HG02973 (cell line): ENCODE results near the gene CFL1.
"Not testable (repeated sequence)": the region's sequence is repeated elsewhere in the genome, so short reads cannot be mapped to it uniquely, and the experiment has no call there.

ENCODE experiments used
- ATAC-seq: cut with Tn5 transposase; IDR thresholded peaks from one replicate; pipeline ENCODE4 v1.9.1; 2021; ENCODE audit warnings: moderate library complexity; ENCODE audit not compliant: unreplicated experiment

The CFL1 gene

DNA sequence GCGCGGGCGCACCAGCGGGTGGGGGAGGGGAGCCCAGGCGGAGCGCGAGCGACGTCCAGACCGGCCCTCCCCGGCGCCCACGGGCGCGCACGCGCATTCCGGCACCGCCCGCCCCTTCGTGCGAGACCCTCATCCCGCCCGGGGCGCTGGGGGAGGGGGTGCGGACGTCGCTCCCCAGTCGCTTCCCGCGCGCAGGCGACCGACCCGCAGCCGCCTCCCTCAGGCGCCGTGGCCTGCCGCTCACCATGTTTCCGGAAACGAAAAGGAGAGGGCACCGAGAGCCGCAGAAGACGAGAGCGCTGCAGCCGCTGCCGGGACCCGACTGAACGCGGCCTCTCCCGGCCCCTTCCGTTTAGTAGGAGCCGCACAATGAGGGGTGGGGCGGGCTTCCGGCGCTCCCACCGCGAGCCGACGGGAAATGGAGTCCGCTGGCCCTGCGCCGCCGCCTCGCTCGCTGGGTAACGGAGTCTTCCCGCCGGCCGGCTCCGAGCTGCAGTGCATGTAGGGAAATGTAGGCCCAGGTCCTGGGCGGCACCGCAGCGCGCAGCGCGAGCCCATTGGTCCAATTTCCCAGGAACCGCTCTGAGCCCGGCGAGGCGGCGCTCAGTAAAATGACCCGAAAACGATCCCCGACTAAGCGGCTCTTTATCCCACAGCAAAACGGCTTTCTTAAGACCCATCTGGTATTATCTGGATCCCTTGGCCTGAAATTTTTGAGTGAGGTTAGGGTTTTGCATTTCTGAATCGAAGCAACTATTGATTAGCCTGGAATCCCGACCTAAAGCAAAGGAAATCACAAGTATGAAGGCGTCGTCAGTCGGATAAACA lies at the start of gene CFL1:
CFL1 (minus strand) TSS at position 328 of the 828 bp plus-strand sequence; CDS start at position 247, 81 bp downstream.
- ATAC-seq: peak; percentile 45

DNA sequence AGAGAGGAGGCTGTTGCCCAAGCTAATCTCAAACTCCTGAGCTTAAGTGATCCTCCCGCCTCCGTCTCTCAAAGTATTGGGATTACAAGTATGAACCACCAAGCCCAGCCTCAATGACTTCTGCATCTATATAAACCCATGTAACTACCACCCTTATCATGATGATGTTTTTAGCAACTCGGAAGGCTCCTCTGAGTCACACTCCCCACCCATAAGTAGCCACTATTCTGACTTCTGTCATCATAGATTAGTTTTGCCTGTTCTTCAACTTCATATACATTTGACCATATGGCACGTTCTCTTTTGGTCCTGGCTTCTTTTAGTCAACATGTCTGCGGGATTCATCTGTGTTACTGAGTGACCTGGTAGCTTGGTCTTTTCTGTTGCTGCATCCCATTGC lies 48.6 kb upstream of the CFL1 start:
- ATAC-seq: no peak

DNA sequence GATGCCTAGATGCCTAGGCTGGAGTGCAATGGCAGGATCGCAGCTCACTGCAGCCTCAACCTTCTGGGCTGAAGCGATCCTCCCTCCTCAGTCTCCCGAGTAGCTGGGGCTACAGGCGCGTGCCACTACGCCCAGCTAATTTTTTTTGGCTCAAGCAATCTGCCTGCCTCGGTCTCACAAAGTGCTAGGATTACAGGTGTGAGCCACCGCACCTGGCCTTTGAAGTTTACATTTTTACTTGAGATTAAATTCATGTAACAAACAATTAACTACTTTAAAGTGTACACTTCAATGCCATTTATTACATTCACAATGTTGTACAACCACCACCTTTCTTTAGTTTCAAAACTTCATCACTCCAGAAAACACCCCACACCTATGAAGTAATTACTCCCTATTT lies 45.7 kb upstream of the CFL1 start:
- ATAC-seq: no peak

DNA sequence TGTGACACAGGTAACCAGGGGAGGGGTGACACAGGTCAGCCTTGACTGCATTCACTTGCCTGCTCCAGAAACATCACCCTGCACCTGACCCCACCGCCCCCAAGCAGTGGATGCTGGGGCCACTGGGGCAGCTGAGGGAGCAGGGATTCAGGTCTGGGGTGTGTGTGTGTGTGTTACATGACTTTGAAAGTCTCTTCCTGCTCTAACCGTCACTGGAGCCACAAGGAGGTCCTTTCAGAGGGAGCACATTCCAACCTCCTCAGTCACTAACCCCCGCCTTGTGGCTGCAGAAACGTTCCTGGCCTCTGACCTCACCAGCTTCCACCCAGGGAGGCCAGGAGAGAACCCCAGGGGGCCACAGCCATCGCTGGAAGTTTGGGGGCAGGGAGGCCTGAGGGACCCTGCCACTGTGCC lies 45.1 kb upstream of the CFL1 start:
- no peak for ATAC-seq

DNA sequence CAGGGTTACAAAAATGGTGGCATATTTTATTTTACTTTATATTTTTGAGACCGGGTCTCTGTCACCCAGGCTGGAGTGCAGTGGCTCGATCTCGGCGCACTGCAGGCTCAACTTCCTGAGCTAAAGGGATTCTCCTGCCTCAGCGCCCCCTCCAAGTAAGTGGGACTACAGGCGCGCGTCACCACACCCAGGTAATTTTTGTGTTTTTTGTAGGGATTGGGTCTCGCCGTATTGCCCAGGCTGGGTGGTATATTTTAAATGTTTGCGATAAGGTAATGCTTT lies 42.9 kb upstream of the CFL1 start:
- ATAC-seq: no peak

DNA sequence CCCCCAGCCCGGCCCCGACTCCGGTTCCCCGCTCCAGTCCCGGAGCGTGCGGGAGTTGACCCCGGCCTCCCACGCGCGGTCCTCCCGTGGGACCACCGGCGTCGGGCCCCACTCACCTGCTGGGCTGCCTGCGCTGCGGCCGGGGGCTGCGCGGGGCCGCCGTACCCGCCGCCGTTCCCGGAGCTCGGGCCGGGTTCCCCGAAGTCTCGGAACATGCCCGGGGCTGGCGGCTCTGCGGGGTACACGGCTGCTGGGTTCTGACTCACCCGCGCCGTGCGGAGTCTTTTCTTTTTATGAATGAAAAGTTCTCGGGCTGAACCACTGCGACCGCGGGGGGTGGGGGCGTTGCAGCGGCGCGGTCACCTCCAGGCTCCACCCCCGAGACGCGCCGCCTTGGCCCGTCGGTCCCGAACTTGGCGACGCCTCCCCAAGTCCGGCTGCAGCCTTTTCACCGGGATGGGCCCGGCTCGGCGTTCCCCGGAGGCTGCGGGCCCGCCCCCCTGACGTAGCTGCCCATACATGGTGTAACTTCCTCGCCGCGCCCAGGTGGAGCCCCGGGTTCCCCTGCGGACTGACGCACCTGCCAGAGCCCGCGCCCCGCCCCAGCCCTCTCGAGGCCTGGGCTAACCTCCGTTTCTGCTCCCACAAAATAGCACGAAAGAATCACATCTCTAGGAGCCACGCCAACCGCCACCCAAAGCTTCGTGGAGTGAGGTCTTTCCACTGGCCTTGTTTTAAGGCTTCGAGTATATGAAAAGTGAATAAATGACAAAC lies 42.3 kb upstream of the CFL1 start, which contains the start of gene FOSL1:
FOSL1 (minus strand) TSS at position 264 of the 774 bp plus-strand sequence; CDS start at position 215, 49 bp downstream.
- ATAC-seq: peak; percentile 68

DNA sequence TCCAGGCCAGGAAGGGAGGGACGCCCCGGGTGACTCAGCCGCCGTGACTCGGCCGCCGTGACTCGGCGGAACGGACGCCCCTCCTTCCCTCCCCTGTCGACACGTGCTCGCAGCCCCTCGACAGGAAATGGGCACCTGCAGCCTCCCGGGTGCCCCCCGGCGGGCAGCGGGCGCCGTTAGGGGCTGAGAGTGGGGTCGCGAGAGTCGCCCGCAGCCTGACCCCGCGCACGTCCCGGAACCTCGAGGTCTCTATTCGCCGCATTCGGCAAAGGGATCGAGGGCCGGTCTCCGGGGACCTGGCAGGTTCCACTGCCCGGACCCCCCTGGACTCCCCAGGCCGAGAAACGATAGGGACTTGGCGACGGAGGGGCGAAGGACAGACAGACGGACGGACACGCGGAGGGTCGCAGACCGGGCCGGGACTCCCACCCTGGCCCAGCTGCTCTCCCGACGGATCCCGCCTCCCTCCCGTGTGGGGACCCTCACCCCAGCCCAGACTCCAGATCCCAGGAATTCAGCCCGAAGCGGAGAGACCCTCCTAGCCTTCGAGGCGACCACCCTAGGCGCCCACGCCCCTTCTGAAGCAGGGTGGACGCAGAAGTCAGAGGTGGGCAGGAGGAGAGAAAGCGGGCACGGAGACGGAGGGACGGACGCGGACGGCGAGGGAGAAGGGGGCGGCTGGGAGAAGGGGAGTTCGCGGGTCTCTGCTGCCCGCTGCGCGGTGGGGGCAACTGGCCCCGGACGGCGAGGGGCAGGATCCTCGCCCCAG lies 41.6 kb upstream of the CFL1 start:
- no peak for ATAC-seq

DNA sequence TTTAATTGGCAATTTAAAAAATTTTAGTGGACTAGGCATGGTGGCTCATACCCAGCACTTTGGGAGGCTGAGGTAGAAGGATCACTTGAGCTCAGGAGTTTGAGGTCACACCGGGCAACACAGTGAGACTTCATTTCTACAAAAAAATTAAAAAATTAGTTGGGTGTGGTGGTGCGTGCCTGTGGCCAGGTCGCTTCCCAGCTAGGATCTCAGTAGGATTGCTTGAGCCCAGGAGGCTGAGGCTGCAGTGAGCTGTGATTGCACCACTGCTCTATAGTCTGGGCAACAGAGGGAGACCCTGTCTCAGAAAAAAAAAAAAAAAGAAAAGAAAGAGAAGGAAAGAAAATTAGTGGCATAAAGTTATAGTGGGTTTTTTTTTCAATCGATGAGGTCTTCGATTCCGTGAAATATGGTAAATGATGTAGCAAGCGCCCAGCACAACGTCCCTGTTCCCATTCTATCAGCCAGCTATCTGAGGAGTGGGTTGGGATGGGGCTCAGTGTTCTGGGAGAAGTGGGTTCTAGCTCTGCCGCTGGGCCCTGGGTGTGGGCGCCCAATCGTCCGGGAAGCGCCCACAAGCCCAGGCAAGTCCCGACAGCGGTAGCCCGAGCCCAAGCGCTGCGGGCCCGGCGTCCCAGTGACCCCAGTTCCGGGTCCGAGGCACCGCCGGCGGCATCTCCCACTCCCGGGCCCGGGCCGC lies 40.8 kb upstream of the CFL1 start:
- ATAC-seq: no peak

DNA sequence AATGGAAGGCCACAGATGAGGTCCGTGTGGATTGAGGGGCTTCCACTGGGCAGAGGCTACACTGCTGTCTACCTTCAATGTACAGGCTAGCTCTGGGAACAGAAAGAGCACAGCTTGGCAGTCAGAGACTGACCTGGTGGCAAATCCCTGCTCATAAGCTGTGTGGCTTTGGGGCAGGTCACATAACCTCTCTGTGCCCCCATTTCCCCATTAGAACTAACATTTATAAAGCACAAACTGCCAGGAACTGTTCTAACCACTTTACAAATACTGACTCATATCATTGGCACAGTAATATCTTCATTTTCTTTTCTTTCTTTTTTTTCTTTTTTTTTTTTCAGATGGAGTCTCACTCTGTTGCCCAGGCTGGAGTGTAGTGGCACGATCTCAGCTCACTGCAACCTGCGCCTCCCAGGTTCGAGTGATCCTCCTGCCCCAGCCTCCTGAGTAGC lies 39.1 kb upstream of the CFL1 start:
- no peak for ATAC-seq

DNA sequence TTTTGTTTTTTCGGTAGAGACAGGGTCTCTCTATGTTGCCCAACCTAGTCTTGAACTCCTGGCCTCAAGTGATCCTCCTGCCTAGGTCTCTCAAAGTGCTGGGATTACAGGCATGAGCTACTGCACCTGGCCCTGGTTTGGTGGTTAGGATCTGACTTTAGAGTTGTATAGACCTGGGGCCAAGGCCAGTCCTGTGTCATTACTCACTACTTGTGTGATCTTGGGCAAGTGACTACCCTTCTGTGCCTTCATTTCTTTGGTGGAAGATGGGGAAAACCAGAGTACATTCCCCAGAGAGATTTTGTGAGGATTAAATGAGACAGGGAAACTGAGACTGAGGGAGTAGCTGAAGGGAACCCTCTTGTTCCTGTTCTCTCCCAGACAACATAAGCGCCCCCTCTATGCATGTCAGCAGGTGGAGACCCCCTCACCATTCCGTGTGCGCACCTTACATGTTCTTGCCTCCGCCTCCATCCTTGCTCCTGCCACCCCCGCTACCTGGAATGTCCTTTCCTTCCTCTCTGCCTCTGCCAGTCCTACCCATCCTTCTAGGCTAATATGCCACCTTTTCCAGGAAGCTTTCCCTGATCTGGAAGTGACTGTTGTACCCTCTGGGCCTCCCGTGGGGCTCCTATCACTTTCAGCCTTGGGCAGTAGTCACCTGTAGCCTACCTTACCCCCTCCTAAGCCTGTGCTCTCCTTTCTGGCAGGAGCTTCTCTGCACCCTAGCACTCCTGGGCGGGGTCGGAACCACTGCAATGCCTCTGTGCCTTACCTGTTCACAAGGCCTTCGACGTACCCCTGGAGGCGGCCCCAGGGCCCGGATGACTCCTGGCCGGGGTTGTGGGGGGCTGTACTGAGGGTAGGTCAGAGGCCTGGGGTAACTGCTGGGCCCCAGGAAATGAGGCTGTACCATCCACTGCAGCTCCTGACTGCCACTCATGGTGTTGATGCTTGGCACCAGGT lies 38.3 kb upstream of the CFL1 start:
- ATAC-seq: no peak

DNA sequence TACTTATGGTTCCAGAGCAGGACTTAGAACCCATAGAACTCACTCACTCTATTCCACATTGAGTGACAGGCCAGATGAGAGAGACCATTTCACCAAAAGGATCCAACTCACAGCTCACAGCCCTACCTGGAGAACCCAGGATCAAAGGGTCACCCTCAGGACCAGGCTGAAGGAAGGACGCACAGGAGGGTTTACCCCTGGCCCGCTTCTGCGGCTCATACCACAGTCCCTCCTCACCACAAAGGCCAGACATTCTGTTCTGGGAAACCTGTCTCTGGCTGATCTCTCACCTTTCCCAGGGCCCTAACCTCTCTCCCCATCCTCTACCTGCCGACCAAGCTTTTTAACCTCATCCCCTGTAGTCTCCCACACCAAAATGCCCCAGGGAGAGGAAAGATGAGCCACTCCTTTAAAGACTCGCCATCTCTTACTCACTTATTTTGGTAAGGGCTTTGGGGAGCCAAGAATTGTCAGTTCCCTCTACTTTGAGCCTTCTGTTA lies 37.6 kb upstream of the CFL1 start:
- ATAC-seq: no peak

DNA sequence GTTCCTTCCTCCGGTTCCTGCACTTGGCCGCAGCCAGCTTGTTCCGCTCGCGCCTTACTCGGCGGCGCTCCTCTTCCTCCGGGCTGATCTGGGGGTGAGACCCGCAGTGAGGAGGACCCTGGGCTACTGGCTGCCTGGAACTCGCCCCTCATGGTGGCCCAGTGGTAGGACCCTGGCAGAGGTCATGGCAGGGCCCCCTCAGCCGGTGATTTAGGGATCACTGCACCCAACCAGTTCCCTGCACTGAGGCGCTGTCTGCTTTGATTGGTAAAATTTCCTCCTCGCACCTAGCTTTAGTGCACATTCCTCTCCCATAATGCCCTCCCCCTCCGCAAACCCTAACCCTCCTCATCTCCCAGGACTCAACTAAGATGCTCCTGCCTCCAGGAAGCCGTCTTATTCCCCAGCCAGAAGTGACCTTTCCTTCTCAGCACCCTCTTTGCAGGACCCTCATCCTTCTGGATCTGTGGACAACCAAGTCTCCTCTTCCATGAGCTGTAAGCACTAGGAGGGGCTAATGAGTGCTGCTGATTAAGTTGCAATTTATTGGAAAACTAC lies 36.1 kb upstream of the CFL1 start:
- ATAC-seq: no peak

DNA sequence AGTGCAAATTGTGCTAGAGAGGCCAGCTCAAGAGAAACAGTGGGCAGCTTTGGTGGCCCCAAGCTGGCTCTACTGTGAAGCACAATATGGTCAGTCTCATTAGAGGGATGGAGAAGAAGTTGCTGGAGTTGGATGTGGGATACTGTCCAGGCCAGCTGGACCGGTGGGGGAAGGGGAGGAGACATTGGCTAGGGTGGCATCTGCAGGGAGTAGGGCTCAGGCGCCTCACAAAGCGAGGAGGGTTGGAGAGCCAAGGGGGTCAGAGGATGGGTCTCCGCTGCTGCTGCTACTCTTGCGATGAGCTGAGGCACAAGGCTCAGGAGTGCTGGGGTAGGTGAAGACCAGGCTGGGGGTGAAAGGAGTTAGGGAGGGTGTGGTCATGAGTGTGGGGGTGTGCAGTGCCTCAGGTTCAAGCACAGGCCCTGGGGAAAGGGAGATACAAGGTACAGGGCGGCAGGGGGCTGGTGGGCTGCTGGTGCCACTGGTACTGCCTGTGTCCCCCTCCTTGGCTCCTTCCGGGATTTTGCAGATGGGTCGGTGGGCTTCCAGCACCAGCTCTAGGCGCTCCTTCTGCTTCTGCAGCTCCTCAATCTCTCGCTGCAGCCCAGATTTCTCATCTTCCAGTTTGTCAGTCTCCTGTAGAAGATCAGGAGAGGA lies 34.8 kb upstream of the CFL1 start:
- ATAC-seq: no peak

DNA sequence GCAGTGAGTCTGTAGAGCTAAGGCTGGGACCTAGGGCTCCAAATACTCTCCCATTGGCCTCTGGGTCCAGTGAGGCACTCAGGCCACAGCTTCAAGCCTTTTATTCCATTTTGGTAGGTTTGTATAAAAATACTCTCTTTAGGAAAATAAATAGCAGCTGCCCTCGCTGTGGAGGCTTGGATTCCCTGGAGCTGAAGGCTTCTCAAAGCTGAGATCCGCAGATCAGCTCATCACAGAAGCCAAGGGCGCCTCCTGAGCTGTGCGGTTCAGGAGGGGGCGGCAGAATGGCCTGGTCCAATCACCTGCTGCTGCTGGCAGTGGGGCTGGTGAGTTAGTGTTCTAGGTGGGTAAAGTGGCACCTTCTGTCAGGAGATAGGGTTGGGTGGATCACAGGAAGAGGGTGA lies 34.2 kb upstream of the CFL1 start:
- not testable (repeated sequence) for ATAC-seq

DNA sequence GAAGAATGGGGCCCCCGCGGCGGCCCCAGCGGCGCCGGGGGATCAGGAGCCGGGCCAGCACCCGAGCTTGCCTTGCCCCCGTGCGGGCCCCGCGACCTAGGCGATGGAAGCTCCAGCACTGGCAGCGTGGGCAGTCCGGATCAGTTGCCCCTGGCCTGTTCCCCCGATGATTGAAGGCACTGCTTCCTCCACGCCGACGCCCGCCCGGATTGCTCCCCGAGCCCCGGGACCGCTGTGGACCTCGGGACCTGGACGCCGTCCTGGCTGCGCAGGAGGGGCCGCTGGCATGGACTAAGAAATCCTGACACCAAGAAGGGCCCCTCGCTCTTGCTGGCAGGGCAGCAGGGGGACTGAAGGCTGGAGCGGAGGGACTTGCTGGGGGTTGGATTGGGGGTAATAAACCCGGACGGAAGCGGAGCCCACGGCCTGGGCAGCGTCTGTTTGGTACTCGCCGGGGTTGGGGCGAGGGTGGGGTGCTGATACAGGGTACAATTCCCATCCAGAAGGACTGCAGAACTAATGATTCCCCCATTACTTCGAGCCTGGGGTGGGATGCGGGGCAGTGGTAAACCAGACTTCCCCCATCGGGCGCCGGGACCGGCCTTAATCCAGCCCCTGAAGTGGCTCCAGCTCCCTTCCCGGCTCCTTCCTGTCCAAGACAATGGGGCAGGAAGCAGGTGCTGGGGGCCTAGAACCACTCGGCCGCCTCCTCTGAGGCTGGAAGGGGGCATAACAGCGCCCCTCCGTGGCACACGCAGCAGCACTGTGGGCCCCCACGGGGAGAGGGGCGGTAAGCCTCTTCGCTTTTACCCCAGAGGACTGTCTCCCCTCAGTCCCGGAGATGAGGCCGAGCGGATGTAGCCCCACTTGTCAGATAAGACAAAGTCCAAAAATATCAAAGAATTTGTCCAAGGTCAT lies 33.5 kb upstream of the CFL1 start:
- ATAC-seq: no peak

DNA sequence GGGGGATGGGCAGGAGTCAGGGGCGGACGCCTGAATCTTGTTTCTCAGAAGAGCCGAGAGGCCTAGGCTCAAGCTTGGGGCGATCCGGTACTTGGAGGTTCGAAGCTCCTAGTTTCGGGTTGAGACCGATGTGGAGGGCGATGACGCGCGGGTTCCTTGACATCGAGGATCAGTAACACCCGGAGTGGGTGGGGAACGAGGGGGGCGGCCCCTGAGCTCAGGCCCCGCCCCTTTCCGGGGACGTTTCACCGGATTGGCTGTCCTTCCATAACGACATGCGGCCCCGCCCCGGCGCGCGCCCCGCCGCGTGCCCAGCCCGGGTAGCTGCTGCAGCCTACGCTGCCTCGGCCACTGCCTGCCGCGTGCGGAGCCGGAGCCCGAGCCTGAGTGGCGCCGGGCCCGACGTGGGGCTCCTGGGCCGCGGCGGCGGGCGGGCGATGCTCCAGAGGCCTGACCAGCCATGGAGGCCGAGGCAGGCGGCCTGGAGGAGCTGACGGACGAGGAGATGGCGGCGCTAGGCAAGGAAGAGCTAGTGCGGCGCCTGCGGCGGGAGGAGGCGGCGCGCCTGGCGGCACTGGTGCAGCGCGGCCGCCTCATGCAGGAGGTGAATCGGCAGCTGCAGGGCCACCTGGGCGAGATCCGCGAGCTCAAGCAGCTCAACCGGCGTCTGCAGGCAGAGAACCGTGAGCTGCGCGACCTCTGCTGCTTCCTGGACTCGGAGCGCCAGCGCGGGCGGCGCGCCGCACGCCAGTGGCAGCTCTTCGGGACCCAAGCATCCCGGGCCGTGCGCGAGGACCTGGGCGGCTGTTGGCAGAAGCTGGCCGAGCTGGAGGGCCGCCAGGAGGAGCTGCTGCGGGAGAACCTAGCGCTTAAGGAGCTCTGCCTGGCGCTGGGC lies 32.6 kb upstream of the CFL1 start, which contains the start of gene CCDC85B:
CCDC85B (plus strand) TSS at position 350 of the 895 bp plus-strand sequence; CDS start at position 461, 111 bp downstream.
- peak; percentile 38 for ATAC-seq
